AG09309 (cell line): Measurements from ENCODE around the gene PTTG1IP.

Experiments
- DNase-seq: peaks from one replicate; pipeline ENCODE4 v3.0.0-alpha.2; 2010; ENCODE audit warnings: low read depth
- H3K4me3 ChIP-seq: 2 replicates; pipeline ENCODE4 v1.5.1; 2011; ENCODE audit warnings: mild to moderate bottlenecking, low read depth, low read length, moderate library complexity; ENCODE audit not compliant: control insufficient read depth
- CTCF ChIP-seq: IDR thresholded peaks from 2 replicates; pipeline ENCODE4 v1.5.1; 2011; ENCODE audit warnings: mild to moderate bottlenecking, low read depth, low read length, inconsistent platforms; ENCODE audit not compliant: insufficient read depth, control insufficient read depth; ENCODE audit errors: missing control alignments

PTTG1IP gene

GRCh38 chr21:44903050-44903685 lies 29.7 kb upstream of the PTTG1IP start:
- no peak for TF ChIP-seq CTCF
- no peak for DNase-seq
- no peak overlapping the region for H3K4me3 ChIP-seq

DNA sequence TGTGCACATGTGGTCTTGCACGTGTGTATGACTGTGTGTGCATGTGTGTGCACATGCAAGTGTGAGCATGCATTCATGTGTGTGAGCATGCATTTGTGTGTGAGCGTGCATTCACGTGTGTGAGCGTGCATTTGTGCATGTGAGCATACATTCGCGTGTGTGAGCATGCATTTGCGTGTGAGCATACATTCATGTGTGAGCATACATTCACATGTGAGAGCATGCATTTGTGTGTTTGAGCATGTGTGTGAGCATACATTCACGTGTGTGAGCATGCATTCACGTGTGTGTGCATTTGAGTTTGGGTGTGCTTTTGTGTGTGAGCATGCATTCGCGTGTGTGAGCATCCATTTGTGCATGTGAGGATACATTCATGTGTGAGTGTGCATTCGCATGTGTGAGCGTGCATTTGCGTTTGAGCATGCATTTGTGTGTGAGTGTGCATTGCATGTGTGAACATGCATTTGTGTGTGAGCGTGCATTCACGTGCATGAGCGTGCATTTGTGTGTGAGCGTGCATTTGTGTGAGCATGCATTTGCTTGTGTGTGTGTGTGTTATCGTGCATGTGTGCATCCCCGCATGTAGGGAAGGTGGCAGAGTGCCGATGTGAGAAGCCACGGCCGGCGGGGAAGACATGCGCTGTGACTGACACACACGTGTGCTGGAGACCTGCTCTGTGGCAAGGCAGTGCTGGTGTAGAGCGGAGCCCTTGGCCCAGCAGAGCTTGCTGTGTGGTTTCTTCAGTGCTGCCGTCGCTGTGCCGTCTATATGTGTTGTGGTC lies 29.0 kb upstream of the PTTG1IP start:
- no peak overlapping the region for H3K4me3 ChIP-seq
- no peak for TF ChIP-seq CTCF
- DNase-seq = no peak

GRCh38 chr21:44901391-44902074 lies 28.0 kb upstream of the PTTG1IP start:
- TF ChIP-seq CTCF = no peak
- no peak for DNase-seq
- H3K4me3 ChIP-seq = no peak overlapping the region

DNA sequence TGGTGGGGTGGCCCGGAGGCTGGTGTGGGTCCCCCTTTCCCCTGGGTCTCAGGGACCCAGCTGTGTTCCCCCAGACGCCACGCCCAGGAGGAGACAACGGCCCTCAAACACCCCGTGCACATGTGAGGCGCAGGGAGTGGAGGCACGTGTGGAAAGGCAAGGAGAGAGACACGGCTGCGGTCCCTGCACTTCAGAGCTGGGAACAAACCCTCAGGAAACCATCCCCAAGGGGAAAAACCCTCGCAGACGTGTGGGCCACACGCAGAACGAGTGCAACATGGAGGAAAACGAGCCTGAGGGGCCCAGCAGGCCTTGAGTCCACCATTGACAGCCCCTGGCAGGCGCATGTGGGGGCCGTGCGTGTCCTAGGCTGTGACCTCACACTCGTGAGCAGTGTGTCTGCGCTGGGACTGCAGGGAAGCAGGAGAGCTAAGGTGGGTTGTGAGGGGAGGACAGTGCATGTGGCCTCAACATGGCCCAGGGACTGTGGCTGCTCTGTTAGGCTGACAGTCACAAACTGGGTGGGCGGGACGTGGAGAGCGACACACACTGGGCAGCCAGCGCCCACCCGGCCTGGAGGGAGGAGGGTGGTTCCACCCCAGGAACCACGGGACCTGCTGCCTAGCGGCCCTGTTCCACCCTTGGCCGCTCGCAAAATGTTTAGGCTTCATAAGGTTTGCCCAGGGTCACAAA lies 27.2 kb upstream of the PTTG1IP start:
- DNase-seq = no peak
- no peak overlapping the region for H3K4me3 ChIP-seq
- no peak for TF ChIP-seq CTCF

DNA sequence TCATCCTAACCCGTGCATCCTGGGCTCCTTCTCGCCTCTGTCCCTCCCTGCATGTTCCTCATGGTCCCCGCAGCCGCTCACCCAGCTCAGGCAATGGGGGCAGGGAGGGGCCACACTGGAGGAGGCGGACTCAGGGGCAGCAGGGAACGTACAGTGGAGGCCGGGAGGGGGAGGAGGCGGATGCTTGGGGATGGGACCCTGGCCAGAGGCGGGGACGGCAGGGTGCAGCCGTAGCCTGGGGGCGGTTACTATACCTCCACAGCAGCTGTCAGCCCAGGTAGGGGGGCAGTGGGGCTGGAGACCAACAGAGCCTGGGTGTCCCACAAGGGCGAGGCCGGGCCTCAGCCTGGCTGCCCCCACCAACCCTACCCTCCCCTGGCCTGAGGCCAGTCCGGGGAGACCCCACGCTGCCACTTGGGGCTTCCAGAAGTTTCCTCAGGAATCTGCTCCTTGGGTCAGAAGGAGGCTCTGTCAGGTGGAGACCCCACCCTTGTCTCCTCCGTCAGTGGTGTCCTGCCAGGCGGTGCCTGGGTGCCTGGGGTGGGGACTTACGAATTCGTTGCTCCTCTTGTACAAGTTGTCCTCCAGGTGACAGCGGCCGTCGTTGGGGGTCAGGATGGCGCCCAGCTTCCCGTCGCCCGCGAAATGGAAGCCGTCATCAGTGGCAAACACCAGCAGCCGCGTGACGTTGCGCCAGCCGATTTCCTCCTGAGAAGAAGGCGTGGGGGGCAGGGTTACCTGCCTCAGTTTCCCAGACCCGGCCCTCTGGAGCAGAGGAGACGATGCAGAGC lies 26.5 kb upstream of the PTTG1IP start:
- no peak for DNase-seq
- no peak overlapping the region for H3K4me3 ChIP-seq
- no peak for TF ChIP-seq CTCF
